Activated T-helper 1 cell treated with anti-CD3 and anti-CD28 coated beads, Interleukin-2, amount 50 U/mL, for 16 hours (primary cell): ENCODE measurements around the gene AGBL4.

Experiments
- DNase-seq, 2 donors: peaks; one replicate each; pipeline ENCODE4 v3.0.0-alpha.2; 2020; ENCODE audit warnings: low read depth in 1 of 2, low spot score in 1 of 2

AGBL4 gene

DNA sequence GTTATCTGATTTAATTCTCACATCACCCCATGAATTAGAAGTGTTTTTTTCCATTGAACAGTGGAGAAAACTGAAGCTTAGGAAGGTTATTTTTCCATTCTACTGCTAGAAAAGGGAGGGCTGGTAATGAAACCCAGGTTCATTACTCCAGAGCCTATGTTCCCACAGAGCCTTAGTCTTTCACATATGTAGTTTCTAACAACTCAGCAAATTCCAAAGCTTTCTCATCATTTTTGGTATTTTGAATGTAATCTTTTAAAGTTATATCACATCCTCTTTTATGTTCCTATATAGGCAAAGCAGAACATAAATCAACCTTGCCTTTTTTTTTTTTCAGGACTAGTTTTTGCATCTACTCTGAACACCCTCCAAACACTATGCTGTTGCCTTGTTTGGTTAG, 1115.1 kb downstream of the AGBL4 start:
- DNase-seq, result no peak

DNA sequence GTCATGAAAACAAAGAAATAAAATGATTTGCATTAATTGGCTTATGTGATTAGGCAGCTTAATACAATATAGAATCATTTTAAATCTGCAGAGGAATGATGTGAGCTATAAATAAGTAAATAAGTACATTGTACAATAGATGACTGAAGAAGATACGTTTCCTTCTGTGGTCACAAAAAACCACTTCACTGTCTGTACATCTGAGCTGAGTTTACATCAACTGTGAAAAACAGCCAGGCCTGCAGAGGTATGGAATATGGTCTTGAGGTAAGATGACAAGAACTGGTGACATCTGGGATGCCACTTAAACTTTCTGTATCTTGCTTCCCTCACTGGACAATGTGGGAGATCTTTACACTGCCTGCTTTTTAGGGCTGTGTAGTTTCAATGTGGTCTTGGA, 1117.0 kb downstream of the AGBL4 start:
- DNase-seq, result no peak

DNA sequence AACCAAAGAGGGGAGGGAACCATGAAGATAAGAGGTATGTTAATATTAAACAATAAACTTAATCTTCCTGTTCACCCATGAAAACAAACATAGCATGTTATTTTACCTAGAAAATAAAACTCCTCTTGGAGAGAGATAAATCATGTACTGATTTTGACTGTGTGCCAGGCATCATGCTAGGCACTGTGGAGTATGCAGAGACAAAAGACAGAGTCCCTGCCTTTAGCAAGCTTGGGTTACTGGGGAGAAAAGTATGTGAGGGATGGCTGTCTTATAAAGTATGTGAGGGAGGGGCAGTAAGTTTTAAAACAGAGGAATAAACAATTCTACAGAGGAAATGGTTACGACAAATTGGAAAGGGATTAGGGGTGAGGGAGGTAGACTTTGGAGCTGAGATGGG, 1117.6 kb downstream of the AGBL4 start:
- DNase-seq, result no peak

DNA sequence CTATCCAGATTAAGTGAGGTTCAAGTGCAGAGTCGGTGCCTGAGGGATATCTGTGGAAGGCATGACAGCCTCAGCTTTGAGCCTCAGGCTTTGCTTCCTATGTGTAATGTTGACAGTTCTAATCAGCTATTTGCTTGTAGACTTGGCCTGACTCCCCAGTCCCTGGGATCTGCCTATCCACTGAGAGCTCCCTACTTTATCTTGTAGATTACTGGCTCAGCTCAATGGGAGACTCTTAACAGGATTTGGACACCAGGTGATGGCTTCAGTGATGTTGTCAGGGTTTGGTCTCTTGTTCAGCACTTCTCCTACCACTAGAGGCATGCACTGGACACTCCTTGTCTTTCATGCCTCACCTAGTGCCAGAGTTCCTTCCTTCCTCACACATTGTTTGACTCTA, 1120.5 kb downstream of the AGBL4 start:
- no peak for DNase-seq

DNA sequence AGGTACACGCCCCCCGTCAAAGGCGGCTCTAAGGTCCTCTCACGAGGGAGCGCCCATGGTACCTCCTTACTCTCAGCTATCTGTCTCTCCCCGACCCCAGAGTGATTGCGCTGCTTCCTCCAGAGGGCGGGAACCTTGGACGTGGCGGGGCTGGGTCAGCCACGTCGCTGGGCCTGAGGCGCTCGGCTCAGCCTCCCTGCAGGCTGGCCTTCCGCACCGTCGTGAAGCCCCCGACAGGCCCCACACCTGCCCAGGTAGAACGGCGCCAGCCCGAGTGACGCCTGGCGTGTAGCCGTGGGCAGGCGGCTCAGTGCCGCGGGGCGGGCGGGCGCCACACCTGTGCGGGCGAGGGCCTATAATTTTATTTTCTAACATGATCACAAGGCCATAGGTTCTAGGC, 1124.9 kb downstream of the AGBL4 start:
- DNase-seq, result no peak

DNA sequence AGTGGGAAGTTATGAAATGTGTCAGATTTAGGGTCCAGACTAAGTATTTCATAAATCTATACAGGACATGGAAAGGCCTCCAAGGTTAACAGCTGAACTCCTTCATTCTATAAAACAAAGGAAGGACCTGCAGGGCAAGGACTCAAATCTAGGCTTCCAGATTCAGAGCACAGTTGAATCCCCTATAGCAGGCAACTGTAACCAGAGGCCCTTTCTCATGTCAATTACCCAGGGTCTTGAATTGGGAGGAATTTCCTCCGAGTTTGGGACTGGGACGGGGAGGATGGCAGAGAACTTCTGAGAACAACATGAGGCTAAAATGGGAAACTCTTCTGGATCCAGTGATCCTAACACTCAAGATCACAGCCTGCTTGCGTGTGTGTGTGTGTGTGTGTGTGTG, 1134.1 kb downstream of the AGBL4 start:
- DNase-seq, result no peak

DNA sequence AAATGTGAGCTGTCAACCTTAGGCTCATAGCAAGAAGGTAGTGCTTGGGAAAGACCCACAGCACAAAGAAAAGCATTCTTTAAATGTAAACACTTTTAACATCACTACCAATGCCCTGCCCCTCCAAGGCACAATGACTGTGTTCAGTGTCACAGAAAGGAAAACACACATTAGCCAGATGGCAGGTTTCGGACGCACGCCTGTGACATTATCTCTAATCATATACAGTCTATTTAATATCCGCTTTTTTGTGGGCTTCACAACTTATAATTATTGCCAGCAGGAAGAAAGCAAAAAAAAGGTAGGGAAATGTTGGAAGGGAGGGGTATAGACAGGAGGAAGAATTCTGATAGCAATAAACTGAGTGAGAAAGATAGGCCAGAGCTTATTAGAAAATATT, 1134.7 kb downstream of the AGBL4 start:
- no peak for DNase-seq

DNA sequence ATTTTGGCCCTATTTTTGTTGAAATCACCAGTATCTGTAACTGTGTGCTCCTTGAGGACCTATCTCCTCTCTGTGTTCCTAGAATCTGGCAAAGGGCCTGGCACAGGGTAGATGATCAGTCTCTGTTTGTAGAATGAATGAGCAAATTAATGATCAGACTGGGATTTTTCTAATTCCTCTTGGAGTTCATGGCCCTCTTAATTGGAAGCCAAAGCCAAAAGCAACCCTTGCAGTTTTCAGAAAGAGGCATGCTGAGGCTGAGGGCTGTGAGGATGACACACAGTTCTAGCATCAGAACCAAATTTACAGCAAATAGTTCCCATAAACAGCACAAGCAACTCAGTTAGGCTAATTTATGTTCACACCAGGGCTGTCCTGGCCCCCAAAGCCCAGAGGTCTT, 1136.0 kb downstream of the AGBL4 start:
- no peak for DNase-seq

DNA sequence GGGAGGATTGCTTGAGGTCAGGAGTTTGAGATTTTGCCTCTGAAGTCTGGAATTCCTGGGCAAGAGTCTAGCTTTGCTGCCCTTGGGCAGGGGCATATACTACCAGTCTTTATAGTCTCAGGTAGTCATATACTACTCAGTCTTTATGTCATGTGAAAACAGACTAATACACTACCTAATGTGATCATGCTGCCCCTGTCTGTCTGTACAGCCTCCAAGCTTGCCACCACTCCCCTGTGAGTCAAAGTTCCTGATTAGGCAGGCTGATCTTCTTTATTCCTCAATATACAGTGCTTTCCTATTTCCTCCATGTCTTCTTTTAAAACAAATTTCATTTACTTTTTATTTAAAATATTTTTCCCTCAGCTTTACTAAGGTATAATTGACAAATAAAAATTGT, 1141.7 kb downstream of the AGBL4 start:
- no peak for DNase-seq

DNA sequence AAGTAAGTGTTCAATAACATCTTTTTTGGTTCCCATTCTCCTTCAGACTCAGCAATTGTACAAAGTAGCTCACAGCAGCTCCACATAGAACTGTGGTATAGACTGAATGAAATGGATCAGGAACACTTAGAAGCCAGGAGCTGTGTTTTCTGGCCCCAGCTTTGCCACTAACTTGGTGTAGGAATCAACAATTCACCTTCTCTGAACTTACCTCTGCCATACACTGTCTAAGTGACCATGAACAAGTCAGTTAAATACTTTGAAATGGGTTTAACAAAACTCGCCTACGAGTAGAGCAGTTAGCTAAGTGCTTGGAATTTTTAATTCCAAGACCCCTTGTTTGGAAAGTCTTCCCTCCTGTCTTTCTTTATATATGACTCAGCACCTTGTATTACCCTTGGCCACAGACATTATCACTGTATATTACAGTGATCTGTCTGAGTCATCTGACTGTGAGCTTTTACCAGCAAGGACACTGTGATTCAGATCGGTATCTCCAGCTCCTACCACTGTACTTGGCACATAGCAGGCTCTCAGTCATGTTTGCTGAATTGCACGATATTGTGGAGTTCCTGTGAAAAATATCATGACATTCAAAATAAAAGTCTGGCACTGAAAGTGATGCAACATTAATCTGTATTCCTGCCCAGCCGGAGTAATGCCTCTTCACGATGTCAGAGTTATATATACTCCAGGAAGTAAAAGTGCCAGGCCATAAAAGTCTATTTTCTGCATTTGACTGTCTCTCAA, 1145.4 kb downstream of the AGBL4 start:
- no peak for DNase-seq

DNA sequence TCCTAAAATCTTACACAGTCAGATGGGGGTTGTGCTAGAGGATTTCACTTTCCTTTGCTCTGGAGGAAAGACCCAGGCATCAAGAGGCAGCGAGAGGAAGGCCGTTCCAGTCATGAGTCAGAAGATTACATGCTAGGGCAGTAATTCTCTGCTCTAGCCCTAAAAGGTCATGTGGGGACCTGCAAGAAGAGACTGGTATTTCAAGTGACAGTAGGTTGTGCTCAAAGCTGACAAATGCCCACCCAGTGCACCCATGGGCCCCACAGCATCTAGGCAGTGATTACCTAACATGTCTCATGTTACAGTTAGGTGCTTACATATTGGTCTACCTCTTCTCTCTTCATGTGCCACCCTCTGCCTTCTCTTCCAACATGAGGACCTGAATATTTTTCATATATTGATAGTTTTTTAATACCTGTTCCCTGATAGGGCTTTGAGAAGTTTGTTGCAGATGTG, 1147.4 kb downstream of the AGBL4 start:
- DNase-seq, result no peak

DNA sequence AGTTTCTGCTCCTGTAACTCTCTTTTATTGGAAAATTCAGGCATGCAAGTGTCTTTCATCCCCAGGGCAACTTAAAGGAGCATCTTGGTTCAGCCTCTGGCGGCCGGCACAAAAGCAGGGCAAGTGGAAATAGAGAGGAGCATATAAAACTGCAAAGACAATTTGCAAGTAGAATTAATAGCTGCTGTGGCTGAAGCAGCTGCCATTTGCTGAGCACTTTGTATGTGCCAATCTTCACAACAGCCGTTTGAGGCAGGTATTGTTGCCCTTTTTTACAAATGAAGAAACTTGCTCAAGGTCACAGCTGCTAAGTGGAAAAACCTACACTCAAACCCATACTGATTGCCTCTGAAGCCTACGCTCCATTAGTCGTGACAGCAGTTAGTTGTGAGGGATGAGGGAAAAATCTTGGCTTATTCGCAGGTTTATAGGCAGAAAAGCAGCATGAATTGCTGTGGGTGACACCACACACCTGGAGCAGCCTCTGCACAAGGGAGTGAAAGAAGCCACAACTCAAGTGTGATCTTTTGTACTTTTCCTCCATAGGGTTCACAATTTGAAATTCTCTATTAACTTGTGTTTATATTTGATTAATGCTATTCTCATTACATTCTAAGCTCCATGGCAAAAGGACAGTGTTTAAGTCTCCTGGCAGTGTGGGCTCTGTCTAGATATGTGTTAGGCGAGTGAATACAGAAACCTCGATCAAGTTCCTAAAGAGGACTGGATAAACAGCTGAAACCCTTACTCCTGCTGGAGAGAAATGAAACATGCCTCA, 1148.0 kb downstream of the AGBL4 start:
- DNase-seq, result no peak

DNA sequence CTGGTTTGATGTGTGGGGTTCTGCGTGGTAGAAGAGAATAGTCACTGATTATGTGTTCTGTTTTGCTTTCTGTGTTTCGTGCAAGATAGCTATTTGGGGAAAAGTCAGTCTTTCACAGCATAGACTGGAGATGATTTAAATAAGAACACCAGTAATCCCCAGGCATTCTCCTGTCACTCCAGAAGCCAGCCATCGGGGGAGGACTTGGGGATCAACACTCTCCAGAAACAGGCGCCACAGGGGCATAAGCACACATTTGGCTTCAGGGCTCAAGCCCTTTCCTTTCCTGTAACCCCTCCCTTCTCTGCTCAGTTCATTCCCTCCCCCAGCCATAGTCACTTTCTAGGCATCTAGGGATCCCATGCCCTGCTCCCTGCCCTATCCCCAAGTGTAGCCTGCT, 1149.8 kb downstream of the AGBL4 start:
- DNase-seq, result no peak

DNA sequence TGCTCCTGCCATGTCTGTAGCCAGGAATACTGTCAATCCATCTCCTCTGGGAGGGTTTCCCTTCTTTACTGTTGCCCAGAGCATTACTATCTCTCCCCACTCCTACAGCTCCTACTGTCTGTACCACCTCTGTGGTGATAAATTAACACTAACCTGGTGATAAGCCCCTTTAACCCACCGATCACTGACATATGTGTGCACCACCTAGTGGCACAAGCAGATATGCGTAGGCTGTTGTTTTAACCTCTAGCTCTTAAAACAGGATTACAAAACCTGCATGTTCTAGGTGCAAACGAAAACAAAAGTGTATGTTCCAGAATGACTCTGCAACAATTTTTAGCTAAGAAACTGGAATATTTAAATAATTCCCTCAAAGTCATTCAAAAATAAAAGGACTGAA, 1153.2 kb downstream of the AGBL4 start:
- no peak for DNase-seq

DNA sequence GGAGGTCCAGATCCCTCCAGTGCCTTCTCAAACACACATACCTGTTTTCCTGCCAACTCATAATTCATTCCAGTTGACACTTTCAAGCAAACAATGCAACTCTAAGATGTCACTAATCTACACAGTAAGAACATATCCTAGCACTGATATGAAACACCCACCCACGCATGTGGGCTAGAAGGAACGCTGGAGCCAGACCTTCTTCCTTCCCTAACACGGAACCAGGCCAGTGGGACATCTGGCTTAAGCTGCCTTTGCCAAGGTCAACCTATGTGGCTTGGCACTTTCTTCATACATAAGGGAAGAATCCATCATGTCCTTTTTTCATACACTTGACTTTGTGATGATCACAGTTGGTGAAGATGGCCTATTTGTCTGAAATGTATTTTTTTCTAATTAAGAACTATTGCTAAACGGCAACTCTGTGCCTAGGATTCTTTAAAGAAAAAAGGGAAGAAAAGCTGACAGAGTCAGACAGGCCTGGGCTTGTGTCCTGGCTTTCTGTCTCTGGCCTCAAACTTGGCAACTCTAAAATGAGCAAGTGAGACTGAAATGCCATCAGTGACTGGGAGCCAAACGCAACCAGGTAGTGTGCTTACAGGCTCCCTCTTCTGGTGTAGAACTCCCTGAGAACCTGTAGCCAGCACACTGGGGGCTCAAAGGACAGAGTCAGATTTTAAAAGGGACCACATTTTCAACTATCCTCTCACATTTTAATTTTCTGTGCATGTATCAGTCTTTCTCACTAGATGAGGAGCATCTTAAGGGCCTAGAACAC, 1154.4 kb downstream of the AGBL4 start:
- no peak for DNase-seq

DNA sequence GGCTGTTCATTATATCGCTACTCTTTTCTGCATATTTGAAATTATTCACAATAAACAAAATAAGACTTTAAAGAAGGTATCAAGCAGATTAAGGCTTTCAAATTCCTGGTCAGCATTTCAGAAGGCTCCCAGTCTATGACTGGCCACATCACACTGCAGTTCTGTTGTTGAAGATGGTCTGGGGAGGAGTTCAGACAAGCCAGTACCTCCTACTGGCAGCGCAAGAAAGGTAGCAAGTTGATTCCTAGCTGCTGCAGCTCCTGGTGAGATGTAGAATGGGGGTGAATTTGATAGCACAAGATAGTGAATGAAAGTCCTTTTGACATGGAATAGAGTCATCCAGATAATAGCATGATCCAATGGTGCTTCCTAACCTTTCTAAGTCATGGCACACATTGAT, 1158.8 kb downstream of the AGBL4 start:
- DNase-seq, result no peak

DNA sequence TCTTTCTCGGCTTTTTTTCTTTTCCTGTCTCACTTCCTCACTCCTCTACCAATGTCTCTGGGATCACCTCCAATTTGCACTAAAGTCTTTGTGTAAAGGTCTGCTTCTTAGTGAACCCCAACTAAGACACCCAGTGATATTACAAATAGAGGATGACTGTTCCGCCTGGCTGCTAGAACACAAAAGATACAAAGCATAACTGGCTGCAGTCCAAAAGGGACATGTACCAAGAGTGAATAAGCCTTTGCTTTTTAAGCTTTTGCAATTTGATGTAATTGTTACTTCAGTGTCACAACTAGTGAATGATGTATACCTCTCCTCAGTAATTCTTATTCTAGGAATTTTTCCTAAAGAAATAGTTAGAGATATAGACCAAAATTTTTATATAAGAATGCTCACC, 1164.3 kb downstream of the AGBL4 start:
- no peak for DNase-seq

DNA sequence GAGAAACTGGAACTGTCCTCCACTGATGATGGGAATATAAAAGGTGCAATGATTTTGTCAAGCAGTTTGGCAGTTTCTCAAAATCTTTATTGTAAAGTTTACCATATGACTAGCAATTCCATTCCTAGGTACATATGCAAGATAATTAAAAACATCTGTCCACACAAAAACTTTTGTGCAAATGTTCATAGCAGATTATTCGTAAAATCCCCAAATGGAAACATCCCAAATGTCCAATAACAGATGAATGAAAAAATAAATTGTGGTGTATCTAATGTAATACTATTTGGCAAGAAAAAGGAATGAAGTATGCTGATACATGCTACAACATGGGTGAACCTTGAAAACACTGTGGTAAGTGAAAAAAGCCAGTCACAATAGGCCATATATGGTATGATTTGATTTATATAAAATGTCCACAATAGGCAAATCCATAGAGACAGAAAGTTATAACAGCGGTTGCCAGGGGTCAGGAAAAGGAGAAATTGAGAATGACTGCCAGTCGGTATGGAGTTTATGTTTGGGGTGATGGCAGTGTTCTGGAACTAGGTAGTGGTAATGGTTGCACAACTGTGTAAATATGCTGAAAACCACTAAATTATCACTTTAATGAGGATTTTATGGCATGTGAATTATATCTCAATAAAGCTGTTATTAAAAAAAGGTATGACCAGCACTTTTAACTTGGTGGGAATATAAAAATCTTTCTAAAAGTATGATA, 1165.4 kb downstream of the AGBL4 start:
- no peak for DNase-seq

DNA sequence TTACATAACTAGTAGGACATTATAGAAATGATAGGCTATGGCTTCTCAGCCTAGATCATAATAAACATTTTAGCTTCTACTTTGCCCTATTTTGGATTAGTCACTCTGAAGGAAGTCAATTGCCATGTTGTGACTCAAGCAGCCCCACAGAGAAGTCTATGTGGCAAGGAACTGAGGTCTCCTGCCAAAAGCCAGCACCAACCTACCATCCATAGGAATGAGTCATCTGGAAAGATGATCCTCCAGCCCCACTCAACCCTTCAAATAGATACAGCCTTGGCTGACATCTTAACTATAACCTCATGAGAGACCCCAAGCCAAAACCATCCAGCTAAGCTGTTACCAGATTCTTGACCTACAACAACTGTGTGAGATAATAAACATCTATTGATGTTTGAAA, 1170.7 kb downstream of the AGBL4 start:
- DNase-seq, result no peak

DNA sequence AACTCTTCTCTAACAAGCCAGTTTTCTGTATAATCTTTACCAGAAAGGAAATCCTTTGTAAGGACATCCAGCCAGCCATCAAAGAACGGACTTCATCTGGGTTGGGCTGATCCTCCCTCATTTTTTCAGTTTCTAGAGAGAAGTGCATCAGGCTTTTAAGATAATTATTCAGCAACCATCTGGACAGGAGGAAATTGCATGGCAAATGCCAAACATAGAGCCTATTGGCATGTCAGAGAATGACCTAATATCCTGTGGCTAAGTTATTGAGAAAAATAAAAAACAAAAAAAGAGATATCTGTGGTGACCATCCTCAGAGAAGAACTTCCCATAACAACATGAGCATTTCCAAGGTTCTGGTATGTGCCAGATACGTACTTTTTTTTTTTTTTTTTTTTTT, 1172.1 kb downstream of the AGBL4 start:
- DNase-seq, result no peak

DNA sequence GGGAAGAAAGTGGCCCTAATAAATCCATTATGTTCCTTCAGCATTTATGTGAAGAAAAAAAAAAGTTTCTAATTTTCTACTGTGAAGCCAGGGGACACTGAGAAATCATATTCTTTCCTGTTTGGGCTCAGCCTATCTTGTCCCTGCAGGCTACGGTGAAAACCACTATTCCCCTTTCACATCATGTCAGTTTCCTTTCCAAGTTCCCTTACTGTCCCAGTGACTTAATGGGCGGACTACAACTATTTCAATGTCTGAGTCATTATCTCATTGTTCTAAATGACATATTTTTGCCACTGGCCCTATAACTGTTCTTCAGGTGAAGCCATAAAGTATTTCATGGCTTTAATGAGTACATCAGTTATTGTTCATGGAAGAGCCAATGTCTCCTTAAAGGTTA, 1175.7 kb downstream of the AGBL4 start:
- DNase-seq, result no peak
